ENCODE results near the gene RAET1L.
"Not testable (repeated sequence)": the region's sequence is repeated elsewhere in the genome, so short reads cannot be mapped to it uniquely, and the experiment has no call there.

The RAET1L gene, protein sequence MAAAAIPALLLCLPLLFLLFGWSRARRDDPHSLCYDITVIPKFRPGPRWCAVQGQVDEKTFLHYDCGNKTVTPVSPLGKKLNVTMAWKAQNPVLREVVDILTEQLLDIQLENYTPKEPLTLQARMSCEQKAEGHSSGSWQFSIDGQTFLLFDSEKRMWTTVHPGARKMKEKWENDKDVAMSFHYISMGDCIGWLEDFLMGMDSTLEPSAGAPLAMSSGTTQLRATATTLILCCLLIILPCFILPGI

DNA sequence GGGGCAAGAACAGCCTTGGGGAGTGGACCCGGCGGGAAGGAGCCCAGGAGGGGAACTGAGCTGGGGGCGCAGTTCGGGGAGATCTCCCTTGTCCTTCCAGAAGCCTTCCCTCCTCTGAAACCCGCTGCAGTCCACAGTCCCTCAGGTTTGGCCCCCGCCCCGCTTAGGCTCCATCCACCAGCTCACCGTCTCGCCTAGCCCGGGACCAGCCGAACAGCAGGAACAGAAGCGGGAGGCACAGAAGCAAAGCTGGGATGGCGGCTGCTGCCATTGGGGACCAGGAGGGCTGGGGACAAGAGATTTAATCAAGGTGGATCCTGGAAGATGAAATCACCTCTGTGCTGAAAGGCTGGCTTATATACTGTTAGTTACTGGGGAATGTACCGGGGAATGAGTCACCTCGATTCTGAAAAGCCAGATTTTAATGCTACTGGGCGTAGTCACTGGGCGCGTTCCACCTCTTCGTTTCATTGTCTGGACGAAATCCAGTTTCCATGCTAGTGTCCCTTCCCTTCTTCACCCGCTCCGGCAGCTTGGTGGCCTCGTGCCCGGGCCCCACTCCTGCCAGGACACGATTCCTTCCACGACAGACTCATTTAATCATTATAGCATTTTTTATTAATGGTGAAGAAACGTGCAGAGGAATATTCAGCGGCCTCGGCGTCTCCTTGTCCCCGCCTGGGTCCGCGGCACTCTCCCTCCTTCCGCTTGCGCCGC, at the start of gene RAET1L:
RAET1L (minus strand) TSS at position 332 of the 717 bp plus-strand sequence; CDS start at position 271, 61 bp downstream.
- DNase-seq (ENCODE audit: low spot score), result no peak

DNA sequence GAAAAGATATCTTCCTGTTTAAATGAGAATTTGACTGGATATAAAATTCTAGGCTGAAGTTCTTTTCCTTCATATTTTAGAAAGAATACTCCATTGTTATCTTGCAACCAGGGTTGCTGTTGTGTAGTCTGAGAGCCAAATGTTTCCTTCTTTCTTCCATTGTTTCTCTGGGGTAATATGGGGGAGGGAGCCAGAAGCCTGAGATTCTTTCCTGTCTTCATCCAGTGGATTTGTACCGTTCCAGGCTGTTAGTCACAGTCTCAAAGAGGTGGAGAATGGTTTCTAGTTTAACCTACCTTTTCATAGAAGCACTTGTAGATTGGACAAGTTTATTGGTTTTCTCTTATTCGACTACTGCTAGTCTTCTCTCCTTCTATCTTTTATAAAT, 49.7 kb upstream of the RAET1L start:
- no peak for DNase-seq (ENCODE audit: low spot score)

DNA sequence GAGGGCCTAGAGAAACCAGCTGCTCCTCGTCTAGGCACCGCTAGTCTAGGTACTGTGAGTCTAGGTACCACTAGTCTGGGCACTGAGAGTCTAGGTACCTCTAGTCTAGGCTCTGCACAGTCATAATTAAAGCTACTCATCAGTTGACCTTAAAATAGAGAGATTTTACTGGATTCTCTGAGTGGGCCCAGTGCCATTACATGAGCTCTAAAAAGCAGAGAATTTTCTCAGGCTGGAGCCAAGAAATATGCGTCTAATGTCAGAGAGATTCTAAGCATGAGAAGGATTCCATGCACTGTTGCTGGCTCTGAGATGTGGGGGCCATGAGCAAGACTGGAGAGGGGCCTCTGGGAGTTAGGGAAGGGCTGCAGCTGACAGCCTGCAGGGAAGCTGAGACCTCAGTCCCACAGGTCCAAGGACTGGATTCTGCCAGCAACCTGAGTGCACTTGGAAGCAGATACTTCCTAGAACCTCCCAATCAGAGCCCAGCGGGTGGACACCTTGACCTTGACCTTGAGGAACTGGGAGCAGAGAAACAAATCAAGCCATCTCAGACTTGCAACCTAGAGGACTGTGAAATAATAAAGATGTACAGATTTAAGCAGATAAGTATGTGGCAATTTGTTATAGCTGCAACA, 49.2 kb upstream of the RAET1L start:
- DNase-seq (ENCODE audit: low spot score), result not testable (repeated sequence)

DNA sequence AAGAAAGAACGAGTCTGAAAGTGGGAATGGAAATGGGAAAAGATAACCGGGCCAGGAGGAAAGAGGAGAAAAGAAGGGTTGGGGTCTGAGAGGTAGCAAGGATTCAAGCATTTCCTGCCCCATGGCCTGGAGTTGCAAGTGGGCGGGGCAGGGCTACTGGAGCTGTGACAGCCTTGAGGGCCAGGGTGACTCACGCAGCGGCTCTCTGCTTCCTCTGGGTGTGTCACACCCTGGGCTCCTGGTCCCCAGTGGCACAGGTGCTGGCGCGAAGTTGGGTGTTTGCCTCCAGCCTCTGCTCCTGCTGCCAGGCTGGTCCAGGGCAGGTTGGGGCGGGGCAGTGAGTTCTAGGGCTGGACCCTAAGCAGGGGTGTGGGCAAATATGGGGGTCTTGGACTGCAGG, 46.9 kb upstream of the RAET1L start:
- DNase-seq (ENCODE audit: low spot score), result peak; percentile 51

DNA sequence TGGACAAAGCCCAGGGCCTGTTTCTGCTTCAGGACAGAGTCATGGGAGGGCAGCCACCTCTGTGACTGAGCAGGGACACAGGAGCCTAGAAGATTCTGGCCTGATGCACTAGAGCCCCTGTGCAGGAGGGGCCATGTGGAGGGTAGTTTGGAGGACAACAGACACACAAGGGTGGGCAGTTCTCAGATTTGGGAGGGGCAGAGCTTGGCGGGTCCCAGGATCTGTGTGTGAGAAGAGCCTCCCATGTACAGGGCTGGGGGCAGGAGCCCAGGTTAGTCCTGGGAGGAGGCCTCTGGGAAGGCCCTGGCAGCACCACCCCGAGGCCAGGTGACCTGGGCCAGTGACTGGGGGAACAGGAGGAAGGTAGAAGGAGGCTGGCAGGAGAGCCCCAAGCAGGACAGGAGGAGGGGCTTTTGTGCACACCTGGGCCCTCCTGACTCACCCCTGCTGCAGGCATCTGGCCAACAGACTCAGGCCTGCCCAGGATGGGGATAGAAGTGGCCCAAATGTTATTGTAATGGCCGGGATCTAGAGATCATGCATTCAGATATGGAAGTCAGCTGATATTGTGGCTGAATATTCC, 45.0 kb upstream of the RAET1L start:
- no peak for DNase-seq (ENCODE audit: low spot score)

DNA sequence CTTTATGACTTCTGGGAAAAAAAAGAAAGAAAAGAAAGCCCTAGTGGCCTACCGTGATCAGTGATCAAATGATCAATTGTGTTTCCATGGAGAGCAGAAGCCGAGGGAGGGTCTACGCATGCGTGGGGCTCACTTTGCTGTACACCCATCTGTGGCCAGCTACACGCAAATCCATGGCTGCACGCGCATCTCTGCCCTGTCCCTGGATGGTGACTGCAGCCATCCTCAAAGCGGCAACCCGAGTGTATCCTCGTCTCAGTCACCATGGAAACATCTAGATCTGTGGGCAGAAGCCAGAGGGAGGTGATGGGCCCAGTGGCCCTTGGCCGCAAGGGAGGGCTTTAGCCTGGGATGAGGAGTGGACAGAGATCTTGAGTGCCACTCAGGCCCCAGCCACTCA, 44.4 kb upstream of the RAET1L start:
- no peak for DNase-seq (ENCODE audit: low spot score)

DNA sequence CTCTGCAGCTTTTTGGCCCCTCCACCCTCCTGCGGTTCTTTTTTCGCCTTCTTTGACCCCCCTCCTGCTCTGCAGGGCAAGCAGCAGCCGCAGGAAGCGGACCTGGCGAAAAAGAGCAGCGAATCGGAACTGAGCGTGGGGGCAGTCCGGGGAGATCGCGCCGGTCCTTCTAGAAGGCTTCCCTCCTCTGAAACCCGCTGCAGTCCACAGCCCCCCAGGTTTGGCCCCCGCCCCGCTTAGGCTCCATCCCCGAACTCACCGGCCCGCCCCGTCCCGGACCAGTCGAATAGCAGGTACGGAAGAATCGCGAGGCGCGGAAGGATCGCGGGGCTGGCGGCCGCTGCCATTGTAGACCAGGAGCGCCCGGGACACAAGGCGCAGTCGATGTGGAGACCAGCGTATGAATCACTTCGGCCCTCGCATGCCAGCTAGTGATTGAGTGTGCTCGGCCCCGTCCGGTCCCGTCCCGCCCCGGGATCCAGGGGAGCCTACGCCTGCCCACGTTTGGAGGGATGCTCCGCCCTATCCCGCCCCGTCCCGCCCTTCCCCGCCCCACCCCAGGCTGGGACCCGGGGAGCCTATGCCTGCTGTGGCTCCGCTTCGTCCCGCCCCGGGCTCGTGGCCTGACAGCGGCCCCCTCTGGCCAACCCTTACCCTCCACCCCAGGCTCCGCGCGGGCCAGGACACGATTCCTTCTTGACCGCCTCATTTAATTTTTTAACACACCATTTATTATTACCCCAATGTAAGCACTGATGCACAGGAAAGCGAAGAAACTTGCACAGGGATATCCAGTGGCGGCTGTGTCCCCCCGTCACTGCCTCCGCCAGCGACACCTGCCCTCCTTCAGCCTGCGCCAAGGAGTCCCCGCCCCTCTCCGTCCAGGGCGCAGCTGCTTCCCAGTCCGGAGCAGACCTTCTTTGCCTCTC, 43.7 kb upstream of the RAET1L start, which contains the start of gene ULBP3:
ULBP3 (minus strand) TSS at position 402 of the 929 bp plus-strand sequence; CDS start at position 347, 55 bp downstream.
- DNase-seq (ENCODE audit: low spot score), result peak; percentile 93

DNA sequence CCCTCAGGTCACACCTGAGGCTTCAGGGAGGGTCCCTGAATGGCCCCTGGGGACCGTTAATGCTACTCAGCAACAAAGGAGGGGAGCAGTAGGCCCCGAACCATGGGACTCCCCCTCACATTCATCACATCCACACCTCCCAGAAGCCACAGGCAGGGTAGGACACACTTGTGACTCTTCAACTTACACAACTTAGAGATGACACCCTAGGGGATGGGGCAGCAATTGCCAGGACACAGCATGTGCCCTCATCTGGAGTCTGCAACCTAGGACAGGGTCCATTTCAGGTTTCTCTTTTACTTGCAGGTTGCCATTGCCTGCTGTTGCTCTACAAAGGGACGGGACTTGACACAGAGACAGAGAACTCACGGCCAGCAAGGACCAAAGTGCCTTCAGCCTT, 42.8 kb upstream of the RAET1L start:
- no peak for DNase-seq (ENCODE audit: low spot score)

DNA sequence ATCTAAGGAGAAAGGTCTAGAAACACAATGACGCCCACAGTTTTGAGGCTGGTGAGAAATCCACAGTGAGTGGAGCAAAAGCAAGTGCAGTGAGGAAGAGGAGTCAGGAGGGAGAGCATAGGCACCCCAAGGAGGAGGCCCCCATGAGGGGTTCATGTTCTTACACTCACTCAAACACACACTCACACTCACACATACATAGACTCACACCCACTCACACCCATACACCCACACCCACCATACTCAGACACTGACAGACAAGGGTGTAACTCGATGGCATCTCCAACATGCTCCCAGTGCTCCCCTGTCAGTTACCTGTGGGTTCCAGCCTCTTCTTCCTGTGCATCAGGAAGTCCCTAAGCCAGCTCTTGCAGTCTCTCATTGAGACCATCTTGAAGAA, 39.8 kb upstream of the RAET1L start:
- no peak for DNase-seq (ENCODE audit: low spot score)

DNA sequence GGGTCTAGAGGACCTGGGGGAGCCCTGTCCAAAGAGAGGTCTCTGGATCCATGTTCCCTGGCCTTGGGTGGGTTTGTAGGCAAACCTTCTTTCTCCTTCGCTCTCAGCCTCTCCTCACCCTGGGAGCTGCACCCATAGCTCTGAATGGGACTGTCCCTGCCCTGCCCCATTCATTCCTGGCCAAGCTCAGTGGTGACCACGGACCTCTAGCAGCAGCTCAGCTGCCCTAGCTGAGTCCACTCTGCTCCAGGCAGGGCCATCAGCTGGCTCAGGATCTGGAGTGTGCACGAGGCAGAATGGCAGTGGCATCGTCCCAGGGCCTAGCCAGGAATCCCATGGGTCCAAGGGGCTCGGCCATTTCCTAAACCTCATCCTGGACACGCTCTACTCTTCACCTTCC, 38.3 kb upstream of the RAET1L start:
- no peak for DNase-seq (ENCODE audit: low spot score)

DNA sequence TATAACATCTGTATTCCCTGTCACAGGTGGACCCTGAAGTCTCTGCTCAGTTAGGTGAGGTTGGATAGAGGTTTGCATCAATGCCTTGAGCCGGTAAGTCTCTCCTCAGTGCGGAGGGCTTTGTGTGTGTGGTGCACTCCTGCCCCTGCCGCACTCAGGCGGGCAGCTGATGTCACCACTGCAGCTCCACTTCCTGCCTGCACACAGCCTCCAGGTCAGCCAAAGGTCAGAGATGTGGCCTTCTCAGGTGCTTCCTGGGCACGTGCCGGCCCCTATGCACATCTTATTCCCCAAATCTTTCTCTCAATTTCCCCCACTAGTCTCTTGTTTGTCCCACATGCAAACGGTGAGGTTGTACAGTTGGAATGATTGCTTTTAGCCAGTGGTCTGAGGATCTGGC, 34.6 kb upstream of the RAET1L start:
- DNase-seq (ENCODE audit: low spot score), result not testable (repeated sequence)

DNA sequence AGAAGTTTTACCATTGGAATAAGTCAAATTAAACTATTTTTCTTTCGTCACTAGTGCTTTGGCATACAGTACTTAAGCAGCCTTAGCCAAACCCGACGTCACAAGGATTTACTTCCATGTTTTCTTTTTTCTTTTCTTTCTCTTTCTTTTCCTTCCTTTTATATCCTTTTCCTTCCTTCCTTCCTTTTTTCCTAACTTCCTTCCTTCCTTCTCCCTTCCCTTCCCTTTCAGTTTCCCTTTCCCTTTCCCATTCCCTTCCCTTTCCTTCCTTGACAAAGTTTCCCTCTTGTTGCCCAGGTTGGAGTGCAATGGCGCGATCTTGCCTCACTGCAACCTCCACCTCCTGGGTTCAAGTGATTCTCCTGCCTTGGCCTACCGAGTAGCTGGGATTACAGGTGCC, 33.7 kb upstream of the RAET1L start:
- DNase-seq (ENCODE audit: low spot score), result no peak

DNA sequence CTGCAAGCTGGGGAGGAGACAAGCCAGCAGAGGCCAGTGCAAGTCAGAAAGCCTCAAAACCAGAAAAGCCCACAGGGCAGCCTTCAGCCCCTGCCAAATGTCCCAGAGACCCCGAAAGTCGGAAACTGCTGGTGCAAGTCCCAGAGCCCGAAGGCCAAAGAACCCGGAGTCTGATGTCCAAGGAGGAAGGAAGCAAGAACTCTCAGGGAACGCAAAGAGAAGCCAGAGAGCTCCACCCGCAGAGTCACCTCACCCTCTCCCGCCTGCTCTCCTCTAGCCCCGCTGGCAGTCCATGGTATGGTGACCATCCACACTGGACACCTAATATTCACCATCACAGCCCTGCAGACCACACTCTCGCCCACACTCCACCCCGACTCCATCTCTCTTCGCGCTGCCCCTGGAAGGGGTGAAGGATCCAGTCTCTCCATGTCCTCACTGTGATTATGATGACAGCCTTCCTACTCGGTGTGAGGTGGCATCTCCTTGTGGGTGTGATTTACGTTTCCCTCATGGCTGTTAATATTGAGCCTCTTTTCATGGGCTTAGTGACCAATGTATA, 33.0 kb upstream of the RAET1L start:
- DNase-seq (ENCODE audit: low spot score), result no peak

DNA sequence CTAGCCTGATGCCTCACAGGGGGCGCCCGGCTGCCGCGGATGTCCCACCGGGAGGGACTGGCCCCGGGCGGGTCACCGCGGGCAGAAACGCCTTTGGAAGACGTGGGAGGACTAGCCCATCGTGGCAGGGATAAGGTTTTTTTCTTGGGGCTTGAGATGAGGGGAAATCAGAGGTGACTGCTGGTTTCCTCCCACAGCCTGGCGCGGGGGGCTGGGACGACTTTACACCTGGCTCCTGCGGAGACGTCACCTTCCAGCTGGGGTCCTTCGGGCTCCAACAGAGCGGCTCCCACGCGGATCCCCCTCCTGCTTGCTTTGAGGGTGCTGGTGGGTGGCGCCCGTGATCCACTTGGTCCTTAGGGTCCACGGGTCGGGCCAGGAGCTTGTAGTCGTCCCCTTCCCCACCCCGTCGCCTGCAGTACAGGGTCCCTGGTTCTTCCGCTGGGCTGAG, 32.2 kb upstream of the RAET1L start:
- DNase-seq (ENCODE audit: low spot score), result no peak

DNA sequence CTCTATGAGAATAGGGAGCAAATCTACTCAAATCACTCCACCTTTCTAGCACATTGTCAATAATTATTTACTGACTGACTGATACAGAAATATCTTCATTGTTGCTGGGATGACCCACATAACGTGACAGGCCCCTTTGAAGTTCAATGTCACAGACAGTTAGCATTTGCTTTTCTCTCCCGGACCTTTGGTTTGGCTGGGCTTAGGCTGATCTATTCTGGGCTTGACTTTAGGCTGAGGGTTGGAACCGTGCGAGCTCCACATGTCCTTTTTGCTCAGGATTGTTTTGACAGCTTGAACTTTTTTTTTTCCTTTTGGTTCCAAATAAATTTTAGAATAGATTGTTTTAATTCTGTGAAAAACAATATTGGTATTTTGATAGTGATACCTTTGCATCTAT, 31.6 kb upstream of the RAET1L start:
- DNase-seq (ENCODE audit: low spot score), result no peak

DNA sequence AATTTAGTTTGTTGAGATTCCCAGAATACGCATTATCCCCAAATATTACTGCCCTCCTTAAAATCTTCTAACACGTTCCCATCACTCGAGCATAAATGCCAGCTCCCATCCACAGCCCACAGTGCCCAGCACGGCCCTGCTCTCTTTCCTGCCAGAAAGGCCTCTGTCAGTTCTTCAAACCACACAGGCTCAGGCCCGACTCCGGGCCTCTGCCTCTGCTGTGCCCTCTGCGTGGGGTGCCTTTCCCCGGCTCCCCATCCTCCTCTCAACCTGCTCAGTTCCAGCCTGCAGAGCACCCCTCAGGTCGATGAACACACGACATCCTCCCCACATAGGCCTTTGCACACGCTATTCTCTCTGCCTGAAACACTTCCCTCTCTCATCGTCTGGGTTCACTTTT, 30.8 kb upstream of the RAET1L start:
- DNase-seq (ENCODE audit: low spot score), result no peak

DNA sequence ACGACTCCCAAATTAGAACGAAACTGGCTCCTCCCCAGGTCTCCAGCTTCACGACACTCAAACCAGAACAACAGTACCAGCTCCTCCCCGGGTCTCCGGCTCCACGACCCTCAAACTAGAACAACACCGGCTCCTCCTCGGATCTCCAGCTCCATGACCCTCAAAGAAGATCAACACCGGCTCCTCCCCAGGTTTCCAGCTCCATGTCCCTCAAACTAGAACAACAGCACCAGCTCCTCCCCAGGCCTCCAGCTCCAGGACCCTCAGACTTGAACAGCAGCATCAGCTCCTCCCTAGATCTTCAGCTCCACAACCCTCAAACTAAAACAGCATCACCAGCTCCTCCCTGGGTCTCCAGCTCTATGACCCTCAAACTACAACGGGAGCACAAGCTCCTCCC, 29.8 kb upstream of the RAET1L start:
- DNase-seq (ENCODE audit: low spot score), result no peak

DNA sequence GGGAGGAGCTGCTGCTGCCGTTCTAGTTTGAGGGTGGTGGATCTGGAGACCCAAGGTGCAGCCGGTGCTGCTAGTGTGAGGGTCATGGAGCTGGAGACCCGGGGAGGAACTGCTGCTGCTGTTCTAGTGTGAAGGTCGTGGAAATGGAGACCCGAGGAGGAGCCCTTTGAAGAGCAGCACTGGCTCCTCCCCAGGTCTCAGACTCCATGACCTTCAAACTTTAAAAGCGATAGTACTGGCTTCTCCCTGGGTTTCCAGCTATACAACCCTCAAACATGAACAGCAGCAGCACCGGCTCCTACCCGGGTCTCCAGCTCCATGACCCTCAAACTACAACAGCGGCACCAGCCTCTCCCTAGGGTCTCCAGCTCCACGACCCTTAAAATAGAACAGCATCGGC, 28.1 kb upstream of the RAET1L start:
- no peak for DNase-seq (ENCODE audit: low spot score)

DNA sequence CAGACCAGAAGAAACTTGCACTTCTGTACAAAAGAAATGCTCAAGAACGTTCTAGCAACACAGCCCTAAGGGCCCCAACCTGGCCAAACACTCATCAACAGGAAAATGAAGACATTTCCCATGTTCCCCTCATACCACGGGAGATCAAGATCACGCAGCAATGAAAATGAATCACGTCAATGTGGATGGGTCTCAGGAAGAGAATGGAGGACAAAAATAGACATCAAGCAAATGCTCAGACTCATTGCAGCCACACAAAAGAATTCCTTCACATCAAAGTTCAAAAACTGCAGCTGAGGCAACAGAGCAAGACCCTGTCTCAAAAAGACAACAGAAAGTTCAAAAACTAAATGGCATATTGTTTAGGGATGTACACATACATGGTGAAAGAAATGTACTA, 25.5 kb upstream of the RAET1L start:
- no peak for DNase-seq (ENCODE audit: low spot score)

DNA sequence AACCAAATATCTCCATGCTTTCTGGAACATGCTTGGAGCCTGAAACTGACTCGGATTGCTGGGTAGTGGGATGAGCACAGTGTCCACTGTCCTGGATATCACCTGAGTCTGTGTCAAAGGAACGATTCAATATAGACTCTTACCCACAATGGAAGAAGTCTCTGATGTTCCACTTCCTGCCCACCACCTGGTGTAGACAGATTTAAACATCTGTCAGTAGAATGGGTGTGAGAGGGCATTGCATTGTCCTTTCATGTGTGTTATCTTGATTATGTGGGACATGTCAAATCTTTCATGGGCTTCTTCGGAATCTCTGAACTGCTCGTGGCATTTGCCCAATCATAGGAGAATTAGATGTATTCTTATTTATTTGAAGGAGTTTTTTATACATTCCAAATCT, 22.8 kb upstream of the RAET1L start:
- DNase-seq (ENCODE audit: low spot score), result no peak

DNA sequence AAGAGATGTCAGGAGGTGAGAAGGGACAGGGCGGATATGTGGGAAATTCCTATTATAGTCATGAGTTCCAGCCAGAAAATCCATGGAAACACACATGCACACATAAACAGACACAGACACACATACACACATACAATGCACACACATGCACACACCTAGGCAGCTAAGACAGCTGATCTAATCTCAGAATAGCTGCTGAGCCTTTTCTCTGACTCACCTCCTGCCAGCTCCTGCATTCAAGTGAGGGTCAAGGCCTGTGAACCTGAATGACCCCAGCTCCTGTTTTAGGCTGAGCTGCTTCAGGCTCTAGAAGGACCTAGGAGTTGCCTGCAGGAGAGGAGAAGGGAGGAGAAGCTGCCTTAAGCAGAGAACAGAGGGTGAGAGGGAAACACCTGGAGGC, 21.6 kb upstream of the RAET1L start:
- DNase-seq (ENCODE audit: low spot score), result no peak
